ENCODE data around the gene TRIP10.

The TRIP10 gene

DNA sequence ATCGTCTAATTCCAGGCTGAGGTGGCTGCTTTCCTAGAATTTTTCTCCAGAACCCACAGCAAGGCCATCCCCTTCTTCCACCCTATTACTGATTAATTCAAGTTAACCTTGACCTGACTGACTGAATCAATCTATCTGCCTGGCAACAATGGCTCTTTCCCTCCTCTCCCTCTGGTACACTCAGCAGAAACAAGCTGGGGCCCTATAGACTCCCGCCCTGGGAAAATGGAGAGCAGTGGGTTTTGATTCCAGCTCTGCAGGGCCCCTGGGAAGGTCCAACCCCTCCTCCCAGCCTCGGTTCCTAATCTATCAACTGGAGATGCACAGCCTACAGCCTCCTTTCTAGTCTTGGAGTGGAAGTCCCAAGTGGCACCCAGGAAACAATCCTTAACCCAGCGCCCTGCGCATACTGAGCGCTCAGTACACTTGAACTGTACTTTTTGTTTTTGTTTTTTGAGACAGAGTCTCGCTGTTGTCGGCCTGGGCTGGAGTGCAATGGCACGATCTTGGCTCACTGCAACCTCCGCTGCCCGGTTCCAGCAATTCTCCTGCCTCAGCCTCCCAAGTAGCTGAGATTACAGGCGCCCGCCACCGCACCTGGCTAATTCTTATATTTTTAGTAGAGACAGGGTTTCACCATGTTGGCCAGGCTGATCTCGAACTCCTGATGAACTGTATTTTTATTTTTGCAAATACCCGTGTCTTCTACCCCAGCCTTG lies 13.8 kb upstream of the TRIP10 start:
- no peak for DNase-seq (ENCODE audit: low read depth)

DNA sequence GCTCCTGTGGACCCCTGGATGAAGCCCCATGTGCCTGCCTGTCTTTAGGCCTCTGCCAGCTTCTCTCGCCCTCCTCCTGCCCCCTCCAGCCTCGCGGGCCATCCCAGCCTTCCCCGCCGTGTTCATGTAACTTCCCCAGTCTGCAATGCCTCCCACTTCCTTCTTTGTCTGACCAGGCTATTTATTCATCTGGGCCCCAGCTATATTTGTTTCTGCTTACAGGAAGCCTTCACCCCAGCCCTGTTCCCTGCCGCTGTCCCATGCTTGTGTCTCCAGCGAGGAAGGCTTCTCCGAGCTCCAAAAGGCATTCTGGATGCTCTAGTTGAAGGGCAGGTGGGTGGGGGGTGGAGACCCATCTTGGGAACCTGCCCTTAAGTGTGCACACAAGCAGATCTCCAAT lies 11.1 kb upstream of the TRIP10 start:
- DNase-seq (ENCODE audit: low read depth) = no peak

DNA sequence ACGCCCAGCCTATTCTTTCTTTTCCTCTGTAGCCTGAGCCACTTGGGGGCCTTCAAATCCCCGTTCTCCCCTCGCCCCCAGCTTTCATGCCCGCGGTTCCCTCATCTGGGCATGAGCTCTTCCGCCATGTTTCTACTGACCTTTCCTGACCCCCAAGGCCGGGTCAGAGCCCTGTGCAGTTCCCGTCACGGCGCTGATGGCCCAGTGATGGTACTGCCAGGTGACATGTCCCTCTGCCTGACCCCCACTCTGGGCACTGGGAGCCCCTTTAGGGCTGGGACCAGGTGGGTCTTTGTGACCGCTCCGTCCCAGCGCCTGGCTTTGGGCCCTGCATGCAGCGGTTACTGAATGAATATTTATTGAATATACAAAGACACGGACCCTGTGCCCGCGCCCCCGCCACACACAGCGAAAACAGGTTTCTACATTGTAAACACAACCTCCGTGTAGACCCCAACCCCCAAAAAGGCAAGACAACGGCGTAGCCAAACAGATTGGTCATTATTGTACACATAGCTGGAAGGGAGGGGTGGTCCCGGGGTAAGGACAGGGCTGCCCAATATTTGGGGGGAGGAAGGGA lies 9.8 kb upstream of the TRIP10 start:
- DNase-seq (ENCODE audit: low read depth) = no peak

DNA sequence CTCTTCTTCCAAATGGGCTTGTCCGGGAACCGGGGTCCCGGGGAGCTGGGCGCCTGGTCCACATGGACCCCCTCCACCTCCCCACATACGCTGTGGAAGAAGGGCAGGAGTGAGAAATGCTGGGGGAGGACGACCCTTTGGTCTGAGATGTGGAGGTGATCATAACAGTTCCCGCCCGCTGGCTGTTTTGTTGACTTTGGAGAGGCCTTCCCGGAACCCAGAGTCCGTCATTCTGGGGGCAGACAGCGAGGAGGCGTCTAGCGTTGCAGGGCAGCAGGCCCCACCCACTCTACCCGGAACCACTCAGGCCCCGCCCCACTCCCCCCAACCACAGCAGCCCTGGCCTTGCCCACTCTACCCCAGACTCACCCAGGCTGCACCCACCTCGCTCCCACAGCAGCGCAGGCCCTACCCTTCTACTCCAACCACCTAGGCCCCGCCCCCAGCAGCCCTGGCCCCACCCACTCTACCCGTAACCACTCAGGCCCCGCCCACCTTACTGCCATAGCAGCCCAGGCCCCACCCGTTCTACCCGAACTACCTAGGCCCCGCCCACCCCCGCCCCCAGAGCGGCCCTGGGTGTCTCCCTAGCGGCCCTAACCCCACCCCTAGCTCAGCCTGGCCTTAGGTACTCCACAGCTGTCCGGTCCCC lies 9.2 kb upstream of the TRIP10 start:
- DNase-seq (ENCODE audit: low read depth) = peak; percentile 48

DNA sequence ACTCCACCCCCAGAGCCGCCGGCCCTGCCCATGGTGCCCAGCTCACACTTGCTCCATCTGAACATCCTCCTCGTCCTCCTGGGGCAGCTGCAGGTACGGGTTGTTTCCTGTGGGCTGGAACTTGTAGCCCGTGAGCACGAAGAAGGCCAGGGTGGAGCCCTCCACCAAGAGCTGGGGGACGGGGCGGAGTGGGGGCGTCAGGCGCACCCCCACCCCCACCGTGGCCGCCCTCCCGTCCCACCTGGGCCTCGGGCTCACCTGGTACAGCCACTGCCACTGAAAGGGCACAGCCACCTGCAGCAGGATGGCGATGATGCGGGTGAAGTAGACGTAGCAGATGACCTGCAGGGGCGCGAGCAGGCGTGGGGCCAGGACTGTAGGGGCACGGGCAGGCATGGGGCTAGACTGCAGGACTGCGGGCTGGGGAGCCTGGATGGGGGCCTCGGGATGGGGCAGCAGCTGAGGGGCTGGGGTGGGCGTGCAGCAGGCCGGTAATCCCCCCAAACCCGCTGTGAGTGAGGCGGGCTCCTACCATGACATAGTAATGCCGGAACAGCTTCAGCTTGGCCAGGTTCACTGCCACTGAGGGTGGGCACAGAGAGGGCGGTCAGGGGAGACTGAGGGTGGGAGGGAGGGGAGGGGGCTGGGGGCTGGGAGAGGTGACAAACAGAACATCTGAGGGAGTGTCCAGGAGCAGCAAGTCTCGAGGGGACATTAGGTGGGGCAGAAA lies 8.4 kb upstream of the TRIP10 start:
- DNase-seq (ENCODE audit: low read depth) = no peak

DNA sequence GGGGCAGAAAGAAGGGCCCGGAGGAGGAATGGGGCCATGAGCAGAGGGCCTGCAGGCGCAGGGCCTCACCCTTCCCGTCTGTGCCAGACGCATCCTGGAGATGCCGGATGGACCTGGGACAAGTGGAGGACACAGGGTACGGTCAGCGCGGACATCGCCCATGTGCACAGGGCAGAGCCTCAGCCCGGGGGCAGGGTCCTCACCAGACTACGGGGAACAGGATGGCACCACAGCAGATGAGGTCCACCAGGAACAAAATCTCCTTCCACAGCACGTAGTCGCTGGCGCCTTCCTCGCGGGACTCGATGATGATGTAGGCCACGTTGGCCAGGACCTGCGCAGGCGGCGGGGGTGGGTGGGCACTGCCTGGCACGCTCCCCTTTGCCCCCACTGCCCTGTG lies 7.7 kb upstream of the TRIP10 start:
- no peak for DNase-seq (ENCODE audit: low read depth)

DNA sequence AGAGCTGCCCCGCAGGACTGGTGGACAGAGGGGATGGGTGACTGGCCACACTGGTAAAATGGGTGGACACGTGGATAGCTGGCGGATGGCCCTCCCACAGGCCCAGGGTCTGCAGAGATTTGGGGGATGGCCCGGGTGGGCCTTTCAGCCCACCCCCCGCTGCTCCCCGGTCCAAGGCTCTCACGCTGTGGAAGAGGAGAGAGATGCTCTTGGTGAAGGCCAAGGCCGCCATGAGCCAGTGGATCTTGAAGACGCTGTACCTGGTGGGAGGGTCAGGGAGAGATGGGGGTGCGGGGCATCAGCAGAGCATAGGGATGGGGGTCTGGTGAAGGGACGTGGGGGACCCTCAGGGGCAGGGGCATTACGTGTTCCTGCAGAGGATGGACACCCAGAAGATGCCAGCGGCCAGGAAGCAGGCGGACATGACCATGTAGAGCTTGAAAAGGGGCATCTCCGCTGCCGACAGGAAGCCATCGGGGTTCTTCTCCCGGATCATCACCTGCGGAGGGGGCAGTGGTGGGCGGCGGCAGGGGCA lies 6.6 kb upstream of the TRIP10 start:
- DNase-seq (ENCODE audit: low read depth) = no peak

DNA sequence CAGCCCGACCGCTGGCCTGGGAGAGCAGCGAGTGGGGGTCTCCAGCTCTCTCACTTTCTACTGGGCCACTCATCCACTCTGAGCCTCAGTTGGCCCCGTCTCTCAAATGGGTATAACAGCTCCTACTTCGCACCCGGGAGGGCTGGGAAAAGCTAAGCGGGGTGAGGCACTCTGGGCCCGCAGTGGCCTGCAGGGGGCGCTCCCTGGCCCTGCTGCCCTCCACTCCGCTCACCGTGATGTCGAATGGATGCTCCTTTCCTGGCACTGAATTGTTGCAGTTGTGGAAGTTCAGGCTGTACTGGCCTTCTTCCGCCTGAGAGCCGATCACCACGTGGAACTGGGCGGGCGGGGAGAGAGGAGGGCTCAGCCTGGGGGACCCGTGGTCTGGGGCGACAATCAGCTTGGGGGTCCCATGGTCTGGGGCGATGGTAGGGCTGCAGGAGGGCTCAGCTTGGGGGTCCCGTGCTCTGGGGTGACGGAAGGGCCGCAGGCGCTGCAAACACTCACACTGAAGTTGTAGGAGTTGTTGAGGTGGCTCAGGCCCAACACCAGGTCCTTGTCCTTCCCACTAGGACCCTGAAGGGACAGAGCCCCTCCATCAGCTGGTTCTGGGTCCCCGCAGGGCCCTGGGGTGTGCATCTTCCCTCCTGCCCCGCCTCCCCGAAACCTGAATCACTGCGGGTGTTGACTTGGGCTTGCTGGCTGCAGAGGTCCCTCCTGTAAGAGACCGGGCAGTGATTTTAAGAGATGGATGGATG lies 6.0 kb upstream of the TRIP10 start:
- no peak for DNase-seq (ENCODE audit: low read depth)

DNA sequence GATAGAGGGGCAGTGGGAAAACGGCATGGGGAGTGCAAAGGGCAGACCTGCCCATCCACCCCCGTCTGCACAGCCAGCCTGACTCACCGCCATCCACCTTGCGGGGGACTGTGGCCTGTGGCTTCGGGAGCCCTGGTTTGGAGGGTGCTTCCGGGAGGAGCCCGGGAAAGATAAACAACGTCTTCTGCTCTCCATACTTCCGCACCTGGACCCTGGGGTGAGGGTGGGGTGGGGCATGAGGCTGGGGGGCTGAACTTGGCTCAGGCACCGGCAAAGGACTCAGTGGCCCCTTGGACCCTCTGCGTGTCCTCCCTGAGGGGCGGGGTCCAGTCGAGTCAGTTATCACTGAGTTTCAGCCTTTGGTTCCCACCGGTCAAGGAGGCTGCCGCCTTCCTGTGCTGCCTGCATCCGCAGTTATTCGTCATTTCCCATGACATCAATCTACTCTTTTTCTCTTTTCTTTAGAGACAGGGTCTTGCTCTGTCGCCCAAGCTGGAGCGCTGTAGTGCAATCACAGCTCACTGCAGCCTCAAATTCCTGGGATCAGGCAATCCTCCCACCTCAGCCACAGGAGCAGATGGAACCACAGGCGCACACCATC lies 5.3 kb upstream of the TRIP10 start:
- no peak for DNase-seq (ENCODE audit: low read depth)

DNA sequence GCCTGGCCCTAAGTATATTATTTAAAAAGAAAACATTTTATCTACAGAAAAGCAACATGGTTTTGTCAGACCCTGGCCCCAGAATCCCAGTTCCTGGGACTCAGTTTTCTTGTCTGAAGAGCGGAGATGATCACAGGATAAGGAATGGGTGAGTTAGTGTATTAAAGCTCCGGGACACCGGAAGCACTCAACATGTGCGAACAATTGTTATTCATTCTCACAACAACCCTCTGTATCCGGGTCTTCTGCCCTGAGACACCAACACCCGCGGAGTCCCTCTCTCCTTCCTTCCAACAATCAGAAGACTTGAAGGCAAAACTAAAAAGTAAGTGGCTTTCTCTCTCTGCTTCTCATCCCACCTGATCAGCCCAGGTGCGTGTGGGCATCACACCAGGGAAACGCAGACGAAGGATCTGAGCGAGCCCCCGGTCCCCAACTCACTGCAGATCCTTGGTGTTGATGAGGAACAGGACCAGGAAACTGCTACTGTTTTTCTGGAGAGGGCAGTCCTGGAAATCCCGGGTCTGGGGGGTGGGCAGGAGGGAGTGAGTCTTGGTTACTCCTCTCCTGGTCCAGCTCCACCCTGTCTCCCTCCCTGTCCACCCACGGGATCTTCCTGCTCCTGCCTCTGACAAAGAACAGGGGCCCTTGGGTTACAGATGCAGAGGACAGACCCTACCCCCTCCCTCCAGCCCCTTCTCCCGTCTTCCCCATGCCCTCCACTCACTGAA lies 4.1 kb upstream of the TRIP10 start:
- DNase-seq (ENCODE audit: low read depth) = no peak

DNA sequence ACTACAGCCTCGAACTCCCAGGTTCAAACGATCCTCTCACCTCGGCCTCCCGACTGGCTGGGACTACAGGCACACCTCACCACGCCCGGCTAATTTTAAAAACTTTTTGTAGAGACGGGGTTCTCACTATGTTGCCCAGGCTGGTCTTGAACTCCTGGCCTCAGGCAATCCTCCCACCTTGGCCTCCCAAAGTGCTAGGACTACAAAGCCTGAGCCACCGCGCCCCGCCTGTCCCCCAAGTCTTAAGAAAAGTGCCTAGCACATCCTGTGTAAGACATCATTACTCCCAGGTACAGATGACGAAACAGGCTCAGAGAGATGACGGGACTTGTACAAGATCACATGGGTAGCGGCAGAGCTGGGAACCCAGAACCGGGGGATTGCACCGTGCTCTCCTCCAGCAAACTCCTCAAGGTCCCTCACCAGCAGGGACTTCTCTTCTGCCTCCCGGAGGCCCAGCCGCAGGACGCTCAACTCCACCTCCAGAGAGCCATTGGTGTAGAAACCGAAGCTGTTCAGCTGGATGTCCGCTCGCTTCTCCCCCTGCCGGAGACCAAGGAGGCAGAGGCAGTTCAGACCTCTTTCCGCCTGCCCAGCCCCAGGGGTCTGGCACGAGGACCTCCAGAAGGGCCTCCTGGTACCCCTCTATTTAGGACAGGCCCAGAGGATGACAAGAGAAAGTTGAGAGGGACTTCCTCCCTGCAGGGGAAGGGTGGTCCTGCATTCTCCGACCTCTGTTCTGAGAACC lies 3.1 kb upstream of the TRIP10 start:
- peak; percentile 47 for DNase-seq (ENCODE audit: low read depth)

DNA sequence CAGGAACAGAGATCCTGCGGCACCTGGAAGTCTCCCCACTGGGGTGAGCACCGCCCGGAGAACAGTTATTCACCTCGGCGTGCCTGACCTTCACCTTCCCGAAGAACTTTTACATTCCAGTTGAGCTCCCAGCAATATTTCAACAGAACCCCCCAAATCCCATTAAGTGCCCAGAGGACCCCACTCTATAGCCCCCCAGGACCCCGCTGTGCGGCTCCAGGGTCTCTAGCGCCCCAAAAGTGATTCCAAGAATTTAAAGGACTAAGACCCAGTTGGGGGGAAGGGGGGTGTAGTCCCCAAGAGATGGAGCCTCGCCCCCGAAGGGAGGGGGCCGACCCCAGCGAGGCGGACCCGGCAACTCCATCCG lies 2.6 kb upstream of the TRIP10 start:
- no peak for DNase-seq (ENCODE audit: low read depth)

DNA sequence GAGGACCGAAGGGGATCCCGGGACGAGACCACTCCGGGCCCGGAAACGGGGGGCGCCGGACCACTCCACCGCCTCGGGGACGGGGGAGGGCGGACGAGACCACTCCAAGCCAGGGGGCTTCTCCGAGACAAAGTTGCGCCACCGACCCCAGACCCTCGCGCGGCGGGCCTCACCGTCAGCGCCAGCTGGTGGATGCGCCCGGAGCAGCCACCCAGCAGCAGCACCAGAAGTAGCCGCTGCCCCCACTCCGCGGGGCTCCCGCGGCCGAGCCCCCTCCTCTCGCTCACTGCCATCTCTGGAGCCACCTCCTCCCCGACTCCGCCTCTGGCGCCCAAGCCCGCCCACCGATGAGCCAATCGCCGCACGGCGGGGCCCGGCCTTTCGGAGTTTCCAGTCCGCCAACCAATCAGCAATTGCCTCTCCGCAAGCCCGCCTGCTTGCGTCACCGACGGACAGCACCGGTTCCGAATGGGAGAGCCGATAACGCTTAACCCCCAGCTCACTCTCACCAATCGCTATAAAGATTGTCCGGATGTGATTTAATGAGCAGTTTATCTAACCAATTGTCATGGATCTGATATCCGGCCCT lies 2.1 kb upstream of the TRIP10 start, which contains the start of gene GPR108:
TSS of gene GPR108 (minus strand) at position 297 of the 589 bp plus-strand sequence. CDS start at position 293, 4 bp downstream.
- peak; percentile 99 for DNase-seq (ENCODE audit: low read depth)

DNA sequence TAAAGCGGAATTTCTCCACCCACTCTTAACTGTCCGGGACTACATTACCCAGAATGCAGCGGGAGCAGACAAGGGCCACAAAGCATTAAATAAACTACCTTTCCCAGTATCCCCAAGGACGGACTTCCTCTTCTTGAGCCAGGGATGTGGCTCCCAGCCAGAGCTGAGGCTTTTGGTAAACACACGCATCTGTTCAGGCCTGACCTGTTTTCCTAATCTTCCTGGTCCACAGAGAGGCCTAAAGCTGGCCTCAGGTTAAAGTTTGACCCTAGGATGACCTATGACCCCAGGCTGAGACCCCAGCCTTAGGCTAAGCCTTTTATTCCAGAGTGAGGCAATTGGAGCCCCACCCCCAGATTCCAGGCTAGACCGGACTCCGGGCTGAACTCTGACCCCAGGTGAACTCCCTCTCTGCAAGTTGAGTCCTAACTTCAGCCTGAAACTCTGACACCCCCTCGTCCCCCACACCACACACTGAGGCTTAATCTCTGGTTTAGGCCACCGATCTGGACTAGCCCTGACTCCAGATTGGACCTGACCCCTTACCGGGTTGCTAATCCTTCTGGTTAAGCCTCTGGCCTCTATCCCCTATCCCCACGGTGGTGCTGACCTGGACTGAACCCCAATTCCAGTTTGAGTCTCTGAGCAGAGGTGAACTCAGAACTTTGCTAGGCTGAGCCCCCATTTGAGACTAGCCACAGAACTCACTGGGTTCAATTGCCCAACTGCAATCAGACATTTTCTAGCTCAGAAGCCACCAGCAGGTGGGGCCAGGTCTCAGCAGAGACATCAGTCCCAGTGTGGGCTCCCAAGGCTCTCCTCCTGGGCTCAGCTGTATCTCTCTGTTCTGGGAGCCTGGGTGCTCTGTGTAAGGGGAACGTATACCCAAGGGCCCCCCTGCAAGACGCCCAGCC lies 1.4 kb upstream of the TRIP10 start:
- DNase-seq (ENCODE audit: low read depth) = peak; percentile 63

DNA sequence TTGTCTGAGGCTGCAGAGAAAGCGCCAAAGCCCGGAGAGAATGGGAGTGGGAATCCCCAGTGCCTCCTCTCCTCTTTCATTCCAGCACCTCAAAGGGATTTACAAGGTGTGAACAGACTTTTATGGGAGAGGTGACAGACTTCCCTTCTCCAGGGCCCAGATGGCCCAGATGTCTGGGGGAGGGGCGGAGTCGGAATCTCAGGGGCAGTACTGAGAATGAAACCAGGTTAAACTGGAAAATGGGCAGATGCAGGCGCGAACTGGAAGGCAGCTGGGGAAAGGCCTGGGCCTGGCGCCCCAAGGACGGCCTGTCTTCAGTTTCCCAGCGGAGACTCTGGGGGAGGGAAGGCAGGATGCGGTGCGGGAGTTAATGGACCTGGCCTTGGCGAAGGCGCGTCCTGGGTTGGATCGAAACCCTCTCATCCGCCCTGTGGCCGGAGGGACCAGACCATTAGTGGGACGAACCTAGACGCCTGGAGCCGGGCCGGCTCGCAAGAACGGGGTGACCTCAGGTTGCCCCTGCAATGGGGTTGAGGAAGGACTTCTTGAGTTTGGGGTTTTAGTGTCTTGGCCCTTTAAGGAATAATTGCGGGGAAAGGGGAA lies 592 bp upstream of the TRIP10 start:
- no peak for DNase-seq (ENCODE audit: low read depth)

DNA sequence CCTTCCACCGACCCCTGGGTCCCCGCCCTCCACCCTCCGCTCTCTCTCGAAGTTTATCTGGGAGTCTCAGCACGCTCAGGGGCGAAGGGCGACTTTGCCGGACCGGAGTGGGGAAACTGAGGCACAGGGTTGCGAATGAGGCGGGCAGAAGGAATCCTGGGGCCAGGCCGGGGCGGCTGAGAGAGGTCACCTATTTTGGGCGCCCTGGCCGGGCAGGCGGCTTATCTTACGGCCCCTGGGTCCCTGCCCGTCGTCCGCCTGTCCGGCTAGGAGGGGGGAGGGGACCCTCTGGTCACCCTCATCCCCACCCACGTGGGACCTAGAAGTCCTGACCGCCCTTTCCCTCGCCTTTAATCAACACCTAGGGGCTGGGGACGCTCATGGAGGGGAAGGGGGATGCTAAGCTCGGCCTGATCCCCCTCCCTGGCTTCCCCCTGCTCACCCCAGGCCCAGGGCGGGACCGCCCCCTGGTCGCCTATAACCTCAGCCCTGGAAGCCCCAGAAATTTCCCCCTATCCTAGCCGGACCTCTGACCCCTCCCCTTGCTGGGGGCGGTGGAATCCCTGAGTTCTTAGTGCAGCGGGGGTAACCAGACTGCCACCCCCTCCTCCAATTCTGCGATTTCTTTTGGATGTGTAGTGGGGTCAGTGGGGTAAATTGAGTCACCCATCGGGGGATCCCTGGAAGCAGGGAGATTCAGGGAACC lies 556 bp downstream of the TRIP10 start:
- no peak for DNase-seq (ENCODE audit: low read depth)

DNA sequence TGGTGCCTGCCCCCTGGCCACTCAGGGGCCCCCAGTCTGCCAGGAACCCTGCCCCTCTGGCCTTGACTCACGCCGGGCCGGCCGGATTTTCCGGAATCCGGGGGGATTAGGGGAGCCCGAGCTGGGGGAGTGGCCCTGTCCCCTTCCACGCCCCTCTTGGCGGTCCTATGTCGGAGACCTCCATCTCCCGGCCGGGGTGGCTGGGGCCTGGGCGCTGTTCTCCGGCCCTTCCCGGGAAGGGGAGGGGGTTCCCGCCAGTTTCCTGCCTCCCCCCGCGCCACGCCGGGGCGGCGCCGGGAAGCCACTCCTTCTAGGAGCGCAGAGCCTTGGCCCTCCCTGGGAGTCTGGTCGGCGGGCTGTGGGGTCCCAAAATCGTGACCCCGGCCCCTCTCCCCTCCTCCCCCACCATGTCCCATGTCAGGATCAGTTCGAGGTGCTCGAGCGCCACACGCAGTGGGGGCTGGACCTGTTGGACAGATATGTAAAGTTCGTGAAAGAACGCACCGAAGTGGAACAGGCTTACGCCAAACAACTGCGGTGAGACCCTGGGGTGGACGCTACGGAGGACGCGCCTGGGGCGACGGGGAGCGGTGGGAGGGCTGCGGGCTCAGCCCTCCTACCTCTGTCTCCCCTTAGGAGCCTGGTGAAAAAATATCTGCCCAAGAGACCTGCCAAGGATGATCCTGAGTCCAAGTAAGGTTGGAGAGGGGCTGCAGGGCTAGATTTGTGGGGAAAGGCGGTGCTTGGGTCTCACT lies 1.3 kb downstream of the TRIP10 start:
- DNase-seq (ENCODE audit: low read depth) = no peak

Measured in stimulated activated CD8-positive, alpha-beta memory T cell treated with anti-CD3 and anti-CD28 coated beads, Interleukin-4, amount 100 ng/mL, for 24 hours (primary cell).